Fibroblast of peridontal ligament (primary cell): ENCODE results near the gene SAMD4B.

Experiments used
- DNase-seq: peaks from one replicate; pipeline ENCODE4 v3.0.0-alpha.2; 2010; ENCODE audit errors: extremely low read depth

The SAMD4B gene

GRCh38 chr19:39410017-39410830, 68.0 kb downstream of the SAMD4B start:
- DNase-seq = peak; percentile 62

DNA sequence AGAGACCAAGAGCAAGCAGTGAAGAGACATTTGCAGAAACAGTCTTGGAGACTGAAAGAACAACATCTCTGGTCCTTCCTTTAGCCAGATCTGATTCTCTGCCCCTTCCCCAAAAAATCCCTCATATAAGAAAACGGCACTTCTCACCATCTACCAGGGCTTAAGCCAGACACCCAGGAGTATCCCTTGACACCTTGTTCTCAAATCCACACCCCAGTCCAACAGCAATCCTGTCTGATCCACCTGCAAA, 68.5 kb downstream of the SAMD4B start:
- DNase-seq = no peak

DNA sequence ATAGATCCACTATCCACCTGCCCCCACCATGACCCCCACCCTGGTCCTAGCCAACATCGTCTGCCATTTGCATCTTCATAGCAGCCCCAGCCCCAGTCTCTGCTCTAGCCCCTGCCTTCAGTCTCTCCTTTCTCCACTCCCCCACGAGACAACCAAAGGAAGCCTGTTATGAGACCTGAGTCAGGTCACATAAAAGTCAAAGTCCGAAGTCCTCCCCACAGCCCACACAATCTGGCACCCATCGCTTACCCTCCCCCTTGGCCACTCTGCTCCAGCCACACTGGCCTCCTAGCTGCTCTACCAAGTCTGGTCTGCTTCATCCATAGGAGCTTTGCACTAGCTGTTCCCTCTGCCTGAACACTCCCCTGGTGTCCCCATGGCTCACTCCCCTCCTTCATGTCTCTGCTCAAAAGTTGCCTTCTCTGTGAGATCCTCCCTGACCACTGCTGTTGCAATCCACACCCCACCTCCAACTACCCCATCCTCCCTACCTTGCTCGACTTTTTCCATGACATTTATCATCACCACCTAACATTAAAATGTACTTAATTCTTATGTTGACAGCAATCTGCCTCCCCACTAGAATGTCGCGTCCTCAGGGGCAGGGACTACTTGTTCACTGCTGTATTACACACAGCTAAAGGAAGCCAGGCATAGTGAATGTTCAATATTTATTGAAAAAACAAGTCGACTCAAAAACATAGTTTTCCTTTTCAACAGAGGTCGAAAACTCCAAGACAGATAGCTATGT, 69.0 kb downstream of the SAMD4B start:
- DNase-seq = peak; percentile 63

GRCh38 chr19:39411832-39412099, 69.5 kb downstream of the SAMD4B start:
- DNase-seq = peak; percentile 96

DNA sequence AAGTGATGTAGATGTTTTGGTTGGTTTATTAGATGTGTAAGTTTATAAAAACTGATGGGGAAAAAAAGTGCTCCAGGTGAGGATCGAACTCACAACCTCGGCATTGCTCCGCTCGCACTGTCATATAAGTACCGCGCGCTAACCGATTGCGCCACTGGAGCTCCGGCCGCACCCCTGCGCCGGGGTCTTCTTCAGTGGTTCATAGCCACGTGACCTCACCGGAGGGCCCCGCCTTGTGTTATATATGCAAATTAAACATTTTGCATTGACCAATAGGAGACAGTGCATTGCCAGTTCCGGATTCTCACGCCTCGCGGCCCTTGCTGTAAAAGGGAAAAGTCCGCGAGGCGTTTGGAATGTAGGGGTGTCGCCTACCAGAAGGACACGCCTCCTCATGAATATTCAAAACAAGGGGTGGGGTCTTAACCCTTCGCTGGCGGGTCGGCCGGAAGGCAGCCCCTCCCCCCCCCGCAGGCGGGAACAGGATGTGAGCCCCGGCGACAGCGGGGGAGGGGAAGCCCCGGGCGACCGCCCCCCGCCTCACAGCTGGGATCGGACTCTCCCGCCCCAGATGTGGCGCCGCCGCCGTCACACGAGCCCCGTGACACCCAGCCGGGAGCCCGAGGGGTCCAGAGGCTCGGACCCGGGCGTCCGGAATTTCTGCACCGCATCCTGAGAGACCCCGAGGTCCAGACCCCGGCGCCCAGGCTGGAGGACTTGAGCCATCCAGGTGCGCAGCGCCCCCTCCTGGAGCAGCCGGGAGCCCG, 70.1 kb downstream of the SAMD4B start, which contains the start of gene PLEKHG2:
TSS of gene PLEKHG2 (plus strand) at position 570 of the 767 bp plus-strand sequence. CDS start 1,418 bp downstream, outside the sequence.
- peak; percentile 100 for DNase-seq

DNA sequence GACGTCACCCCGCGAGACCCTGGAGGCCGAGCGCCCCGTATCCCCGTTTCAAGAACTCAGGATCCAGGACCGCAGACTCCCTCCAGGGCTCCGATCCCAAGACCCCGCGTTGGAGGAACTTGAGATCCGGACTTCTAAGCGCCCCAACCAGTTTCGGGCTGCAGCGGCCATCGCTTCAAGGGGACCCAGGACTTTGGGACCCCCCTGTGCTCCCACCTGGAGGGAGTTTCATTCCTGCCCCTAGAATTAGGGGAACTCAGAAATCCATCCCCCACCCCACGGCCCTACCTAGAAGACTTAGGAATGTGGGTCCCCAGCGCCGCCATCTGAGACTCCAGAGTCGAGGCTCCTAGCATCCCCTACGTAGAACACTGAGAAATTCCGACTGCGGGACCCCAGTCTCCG, 70.6 kb downstream of the SAMD4B start:
- DNase-seq = no peak

- peak; percentile 47 for DNase-seq
Measured at GRCh38 chr19:39413272-39413910, 71.2 kb downstream of the SAMD4B start.

GRCh38 chr19:39413911-39414608, 71.8 kb downstream of the SAMD4B start:
- no peak for DNase-seq

- no peak for DNase-seq
Measured at GRCh38 chr19:39415111-39416046, 73.2 kb downstream of the SAMD4B start.

DNA sequence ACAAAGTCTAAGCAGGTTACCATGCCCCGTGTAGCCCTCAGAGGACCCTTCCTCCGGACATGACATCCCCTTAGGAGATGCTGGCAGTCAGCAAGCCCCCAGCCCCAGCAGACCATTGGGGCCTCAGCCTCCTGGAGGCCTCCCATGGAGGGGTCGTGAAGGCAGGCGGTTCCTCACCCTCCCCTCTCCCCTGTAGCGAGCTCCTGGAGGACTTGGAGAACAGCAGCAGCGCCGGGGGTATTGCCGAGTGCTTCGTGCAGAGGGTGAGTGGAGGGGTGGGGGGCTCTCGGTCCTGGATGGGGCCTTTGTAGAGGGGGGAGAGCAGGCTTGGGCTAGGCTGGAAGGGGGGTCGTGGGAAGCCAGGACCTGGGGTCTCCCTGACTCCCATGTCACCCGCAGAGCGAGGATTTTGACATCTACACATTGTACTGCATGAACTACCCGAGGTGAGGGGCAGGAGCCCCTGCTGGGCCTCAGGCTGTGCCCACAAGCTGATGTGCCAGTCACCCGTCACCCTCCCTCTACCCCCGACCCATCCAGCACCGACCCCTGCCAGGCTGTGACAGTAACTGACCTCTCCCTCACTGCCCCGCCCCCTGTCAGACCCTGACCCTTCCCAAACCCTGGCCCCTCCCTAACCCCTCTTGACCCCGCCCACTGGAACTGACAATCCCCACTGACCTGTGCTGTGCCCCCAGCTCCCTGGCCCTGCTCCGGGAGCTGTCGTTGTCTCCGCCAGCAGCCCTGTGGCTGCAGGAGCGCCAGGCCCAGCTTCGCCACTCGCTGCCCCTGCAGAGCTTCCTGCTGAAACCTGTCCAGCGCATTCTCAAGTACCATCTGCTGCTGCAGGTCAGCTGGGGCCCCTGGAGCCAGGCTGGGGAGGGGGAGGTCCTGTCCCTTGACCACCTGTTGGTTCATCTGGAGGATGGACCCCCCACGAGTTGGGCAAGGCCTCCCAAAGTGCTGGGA, 74.2 kb downstream of the SAMD4B start:
- no peak for DNase-seq

- DNase-seq = no peak
Measured at GRCh38 chr19:39417463-39418181, 75.4 kb downstream of the SAMD4B start.

DNA sequence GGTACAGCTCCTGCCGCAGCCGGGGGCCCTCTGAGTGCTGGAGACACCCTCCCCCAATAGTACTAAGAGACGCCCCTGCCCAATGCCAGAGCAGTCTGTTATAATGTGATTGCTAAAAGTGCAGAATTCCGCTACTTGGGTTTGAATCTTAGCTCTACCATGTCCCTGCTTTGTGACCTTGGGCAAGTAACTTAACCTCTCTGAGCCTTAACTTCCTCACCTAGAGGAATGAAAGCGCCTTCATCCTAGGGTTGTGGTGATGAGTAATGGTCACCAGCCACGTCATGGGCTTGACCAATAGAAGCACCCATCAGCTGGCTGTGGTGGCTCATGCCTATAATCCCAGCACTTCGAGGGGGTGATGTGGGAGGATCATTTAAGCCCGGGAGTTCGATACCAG, 76.8 kb downstream of the SAMD4B start:
- no peak for DNase-seq

DNA sequence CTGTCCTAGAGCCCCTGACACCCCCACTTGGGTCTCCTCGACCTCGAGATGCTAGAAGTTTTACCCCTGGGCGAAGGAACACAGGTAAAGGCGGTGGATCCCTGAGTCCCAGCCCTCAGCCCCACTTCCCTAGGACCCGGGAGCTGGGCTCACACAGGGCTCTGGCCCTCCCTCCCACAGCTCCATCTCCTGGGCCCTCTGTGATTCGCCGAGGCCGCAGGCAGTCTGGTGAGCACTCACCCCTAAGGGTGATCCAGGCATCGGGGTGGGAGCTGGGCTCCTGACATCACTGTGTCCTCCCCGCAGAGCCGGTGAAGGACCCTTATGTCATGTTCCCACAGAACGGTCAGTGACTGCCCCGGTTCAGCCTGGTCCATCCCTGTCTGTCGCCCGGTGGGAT, 78.5 kb downstream of the SAMD4B start:
- no peak for DNase-seq

GRCh38 chr19:39422020-39422419, 79.8 kb downstream of the SAMD4B start:
- DNase-seq = no peak

GRCh38 chr19:39423258-39424086, 81.3 kb downstream of the SAMD4B start:
- DNase-seq = no peak

DNA sequence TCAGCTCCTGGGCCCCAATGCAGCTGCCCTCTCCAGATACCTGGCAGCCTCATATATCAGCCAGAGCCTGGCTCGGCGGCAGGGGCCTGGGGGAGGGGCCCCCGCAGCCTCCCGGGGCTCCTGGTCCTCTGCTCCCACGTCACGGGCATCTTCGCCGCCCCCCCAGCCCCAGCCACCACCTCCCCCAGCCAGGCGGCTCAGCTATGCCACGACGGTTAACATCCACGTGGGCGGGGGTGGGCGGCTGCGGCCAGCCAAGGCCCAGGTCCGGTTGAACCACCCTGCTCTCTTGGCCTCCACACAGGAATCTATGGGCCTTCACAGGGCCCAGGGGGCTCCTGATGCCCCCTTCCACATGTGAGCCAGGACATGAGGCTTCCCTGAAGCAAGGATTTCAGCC, 82.7 kb downstream of the SAMD4B start:
- DNase-seq = no peak

DNA sequence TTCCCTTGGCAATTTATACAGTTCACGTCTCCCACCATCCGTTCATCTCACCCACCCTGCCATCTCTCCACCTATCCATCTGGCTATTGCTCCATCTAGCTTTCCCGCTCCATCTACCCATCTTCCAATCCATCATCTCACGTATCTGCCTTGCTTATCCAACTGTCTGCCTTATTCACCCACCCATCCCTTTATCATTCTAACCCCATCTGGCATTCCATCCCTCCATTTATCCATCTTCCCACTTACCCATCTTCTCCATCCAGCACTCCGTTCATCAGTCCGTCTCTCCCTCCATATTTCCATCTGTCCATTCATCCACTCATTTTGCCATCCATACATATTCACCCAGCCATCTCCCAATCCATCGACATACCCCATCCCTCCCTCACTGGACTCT, 83.5 kb downstream of the SAMD4B start:
- no peak for DNase-seq

DNA sequence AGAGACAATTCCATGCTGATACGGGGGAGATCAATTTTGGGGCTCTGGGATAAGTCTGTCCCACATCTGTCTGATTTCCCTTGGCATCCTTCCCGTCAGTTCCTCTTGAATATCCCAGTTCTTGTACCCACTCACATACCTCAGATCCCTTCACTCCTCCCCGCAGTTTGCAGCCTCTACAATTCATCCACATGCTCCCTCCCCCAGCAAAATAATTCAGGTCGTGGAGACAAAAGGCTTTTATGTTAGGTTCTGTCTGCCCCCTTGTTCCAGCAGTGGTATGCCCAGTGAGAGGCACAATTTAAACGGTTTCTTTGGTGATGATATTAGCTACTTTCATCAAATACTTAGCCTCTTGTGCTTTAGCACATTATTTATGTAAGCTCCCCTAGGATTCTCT, 83.9 kb downstream of the SAMD4B start:
- no peak for DNase-seq
